Head of caudate nucleus (tissue), 42 donors: Measurements from ENCODE around the gene IL2RG.

Experiments used
- DNase-seq, 42 donors: peaks; one replicate each; pipeline versions ENCODE4 v3.0.0 to v3.0.0-alpha.2; 2020 to 2021; ENCODE audit warnings: mixed read lengths in 7 of 42
- intact Hi-C: fragments of 100-400 bp; cut with DNase I; formaldehyde crosslinking; loops from one replicate; pipeline ENCODE4 v1.15.0; 2022

The IL2RG gene

GRCh38 chrX:71111141-71111843, at the start of gene IL2RG:
Gene IL2RG (minus strand): TSS chrX:71111577. CDS start chrX:71111539, 38 bp downstream.
- no peak for DNase-seq
- intact Hi-C loops = no loop called here

- intact Hi-C loops = no loop called here
Measured at GRCh38 chrX:71160475-71160874, 49.1 kb upstream of the IL2RG start.

GRCh38 chrX:71159335-71159734, 48.0 kb upstream of the IL2RG start:
- no peak for DNase-seq
- intact Hi-C loops = no loop called here

More at GRCh38 chrX:71160475-71160874, 49.1 kb upstream of the IL2RG start:
- DNase-seq = no peak

GRCh38 chrX:71158603-71159002, 47.2 kb upstream of the IL2RG start:
- DNase-seq = peak in 3 of 42 donors; percentile 54 to 67 (median 59)
- intact Hi-C loops = no loop called here

GRCh38 chrX:71154641-71155040, 43.3 kb upstream of the IL2RG start:
- DNase-seq = no peak
- intact Hi-C loops = no loop called here

- DNase-seq = no peak
- intact Hi-C loops = no loop called here
Measured at GRCh38 chrX:71154196-71154595, 42.8 kb upstream of the IL2RG start.

GRCh38 chrX:71151366-71151765, 40.0 kb upstream of the IL2RG start:
- DNase-seq = peak in 2 of 42 donors; percentile 1 to 28

GRCh38 chrX:71148278-71148663, 36.9 kb upstream of the IL2RG start:
- DNase-seq = no peak

More at GRCh38 chrX:71151366-71151765, 40.0 kb upstream of the IL2RG start:
- intact Hi-C loops = no loop called here

GRCh38 chrX:71147496-71148277, 36.3 kb upstream of the IL2RG start:
- DNase-seq = peak in 13 of 42 donors; percentile 28 to 65 (median 48)
- intact Hi-C loops = no loop called here

More at GRCh38 chrX:71148278-71148663, 36.9 kb upstream of the IL2RG start:
- intact Hi-C loops = no loop called here

- intact Hi-C loops = no loop called here
- peak in 41 of 42 donors; percentile 20 to 84 (median 68) for DNase-seq
Measured at GRCh38 chrX:71144651-71145050, 33.3 kb upstream of the IL2RG start, which contains the start of gene NLGN3. Gene NLGN3 (plus strand): TSS chrX:71144841. CDS start chrX:71147750, 2,909 bp downstream.

GRCh38 chrX:71143508-71143907, 32.1 kb upstream of the IL2RG start:
- intact Hi-C loops = no loop called here
- peak in 34 of 42 donors; percentile 27 to 88 (median 64) for DNase-seq

GRCh38 chrX:71140440-71140839, 29.1 kb upstream of the IL2RG start:
- intact Hi-C loops = no loop called here
- no peak for DNase-seq

- intact Hi-C loops = no loop called here
- DNase-seq = no peak
Measured at GRCh38 chrX:71131510-71131909, 20.1 kb upstream of the IL2RG start.

- peak in 41 of 42 donors; percentile 54 to 89 (median 74) for DNase-seq
- intact Hi-C loops = no loop called here
Measured at GRCh38 chrX:71128915-71129765, 17.8 kb upstream of the IL2RG start.

- intact Hi-C loops = no loop called here
- DNase-seq = no peak
Measured at GRCh38 chrX:71128166-71128833, 16.9 kb upstream of the IL2RG start.

GRCh38 chrX:71118985-71119535, 7.7 kb upstream of the IL2RG start:
- peak in 5 of 42 donors; percentile 2 to 39 (median 10) for DNase-seq
- intact Hi-C loops = no loop called here

GRCh38 chrX:71118032-71118984, 6.9 kb upstream of the IL2RG start, which contains the start of gene MED12:
Gene MED12 (plus strand): TSS chrX:71118596. CDS start chrX:71118755, 159 bp downstream.
- intact Hi-C loops = no loop called here
- peak; percentile 72 to 93 (median 86) for DNase-seq
